HepG2 (cell line): ENCODE data around the gene UNC5B. TPM values are rescaled to one million over a fixed set of nuclear protein-coding genes. Genes with fewer than 3 reads are reported as not detected.

Experiments
- AKAP8 ChIP-seq: sonication (generic); formaldehyde crosslinking; IDR thresholded peaks from 2 replicates; pipeline ENCODE4 v1.5.1; 2020; ENCODE audit warnings: mild to moderate bottlenecking, missing genetic modification reagents
- ATF7-NPFF ChIP-seq: sonication (generic); formaldehyde crosslinking; IDR thresholded peaks from 2 replicates; pipeline ENCODE4 v1.8.1; 2023; ENCODE audit warnings: mild to moderate bottlenecking, low read depth, missing genetic modification reagents, moderate library complexity
- DR1 ChIP-seq: sonication (generic); formaldehyde crosslinking; IDR thresholded peaks from 2 replicates; pipeline ENCODE4 v1.8.0; 2021; ENCODE audit warnings: mild to moderate bottlenecking, missing genetic modification reagents, inconsistent platforms
- FOXJ3 ChIP-seq: sonication (generic); formaldehyde crosslinking; IDR thresholded peaks from 2 replicates; pipeline ENCODE4 v1.4.0; 2020; ENCODE audit warnings: missing genetic modification reagents, mild to moderate bottlenecking, borderline replicate concordance
- GATAD2A ChIP-seq: IDR thresholded peaks from 2 replicates; pipeline ENCODE4 v1.6.1; 2016
- GTF2F1 ChIP-seq: fragments of 150-350 bp; IDR thresholded peaks from 2 replicates; pipeline ENCODE4 v1.6.1; 2014; ENCODE audit warnings: low read length
- HBP1 ChIP-seq: IDR thresholded peaks from 2 replicates; pipeline ENCODE4 v1.6.1; 2016; ENCODE audit warnings: low read depth, control low read depth
- HMGA1 ChIP-seq: sonication (generic); formaldehyde crosslinking; conservative IDR thresholded peaks from 2 replicates; pipeline ENCODE4 v1.4.0; 2020; ENCODE audit warnings: missing genetic modification reagents
- HMGXB4 ChIP-seq, 2 experiments: sonication (generic) in 1 of 2; formaldehyde crosslinking in 1 of 2; IDR thresholded peaks; 2 replicates each; pipeline versions ENCODE4 v1.4.0 to v1.6.1; 2018 to 2020; ENCODE audit warnings: missing genetic modification reagents in 2 of 2, borderline replicate concordance in 1 of 2, low read depth in 1 of 2, mild to moderate bottlenecking in 1 of 2, missing biosample characterization in 1 of 2
- HNF1B ChIP-seq: sonication (generic); formaldehyde crosslinking; IDR thresholded peaks from 2 replicates; pipeline ENCODE4 v1.5.1; 2020; ENCODE audit warnings: mild to moderate bottlenecking, moderate library complexity, missing genetic modification reagents
- MYC ChIP-seq: sonication (generic); formaldehyde crosslinking; IDR thresholded peaks from 2 replicates; pipeline ENCODE4 v1.9.0; 2021; ENCODE audit warnings: missing genetic modification reagents, borderline replicate concordance
- PAF1 ChIP-seq: IDR thresholded peaks from 2 replicates; pipeline ENCODE4 v1.6.1; 2016; ENCODE audit warnings: missing genetic modification reagents, missing compliant biosample characterization
- SKI ChIP-seq: fragments of 450-650 bp; IDR thresholded peaks from one replicate; pipeline ENCODE4 v1.6.1; 2018; ENCODE audit warnings: mild to moderate bottlenecking; ENCODE audit not compliant: partially characterized antibody
- SOX5 ChIP-seq: IDR thresholded peaks from 2 replicates; pipeline ENCODE4 v1.6.1; 2016; ENCODE audit warnings: borderline replicate concordance
- TFDP1 ChIP-seq: IDR thresholded peaks from 2 replicates; pipeline ENCODE4 v1.6.1; 2016; ENCODE audit warnings: missing compliant biosample characterization, missing genetic modification reagents, borderline replicate concordance
- ZBTB44 ChIP-seq: sonication (generic); formaldehyde crosslinking; IDR thresholded peaks from 2 replicates; pipeline ENCODE4 v1.4.0; 2020; ENCODE audit warnings: missing genetic modification reagents
- ZKSCAN1 ChIP-seq: fragments of 150-350 bp; IDR thresholded peaks from 2 replicates; pipeline ENCODE4 v1.6.1; 2014; ENCODE audit warnings: low read length
- ZMYM2 ChIP-seq: sonication (generic); formaldehyde crosslinking; IDR thresholded peaks from 2 replicates; pipeline ENCODE4 v1.8.0; 2022; ENCODE audit warnings: mild to moderate bottlenecking, missing genetic modification reagents
- ZNF101 ChIP-seq: sonication (generic); formaldehyde crosslinking; IDR thresholded peaks from 2 replicates; pipeline ENCODE4 v1.4.0; 2020; ENCODE audit warnings: mild to moderate bottlenecking, low read depth, missing genetic modification reagents, borderline replicate concordance
- ZNF264 ChIP-seq: sonication (generic); formaldehyde crosslinking; IDR thresholded peaks from 2 replicates; pipeline ENCODE4 v1.4.0; 2020; ENCODE audit warnings: missing genetic modification reagents
- ZNF569 ChIP-seq: sonication (generic); formaldehyde crosslinking; IDR thresholded peaks from 2 replicates; pipeline ENCODE4 v1.5.0; 2020; ENCODE audit warnings: mild to moderate bottlenecking, missing genetic modification reagents, moderate library complexity, borderline replicate concordance
- ZNF768 ChIP-seq: sonication (generic); formaldehyde crosslinking; IDR thresholded peaks from 2 replicates; pipeline ENCODE4 v1.4.0; 2020; ENCODE audit warnings: missing genetic modification reagents
- polyA plus RNA-seq, 8 experiments: library from polyadenylated mRNA; depleted of rRNA in 3 of 8; stranded (reverse) in 7 of 8; unstranded in 1 of 8; fragments of >200 nt; fragmentation: Illumina TruSeq in 4 of 8; extraction: Trizol in 4 of 8; gene quantifications; 2 replicates each; pipeline versions ENCODE4 v1.2.1 to v1.2.3, GENCODE V29; 2011 to 2016; ENCODE audit warnings: low read depth in 4 of 8, missing spikeins in 1 of 8, mixed read lengths in 1 of 8; ENCODE audit not compliant: insufficient read depth in 1 of 8
- total RNA-seq, 5 experiments: library from RNA; depleted of rRNA; stranded (reverse); fragments of >200 nt; fragmentation: Illumina TruSeq; extraction: Trizol; gene quantifications; 2 replicates each; pipeline ENCODE4 v1.2.3, GENCODE V29; 2016; ENCODE audit warnings: low read depth in 1 of 5

The UNC5B gene
- total and polyA plus RNA-seq, 2 of the 13 experiments (the other 11 are each of a cell fraction or from before 2014, with no cell fraction given) = 0.07 TPM

GRCh38 chr10:71347587-71348395 is 135.4 kb downstream of the UNC5B start (continued):
- TF ChIP-seq SKI = peak; percentile 66
- TF ChIP-seq FOXJ3 (CRISPR knock-in tag) = peak; percentile 78; the same call in 1 of the 2 replicates
- TF ChIP-seq HMGA1 = no peak
- TF ChIP-seq AKAP8 (CRISPR knock-in tag) = no peak
- no peak for TF ChIP-seq ZNF569 (CRISPR knock-in tag)
- peak; percentile 62; the same call in 1 of the 2 replicates for TF ChIP-seq TFDP1 (CRISPR knock-in tag)
- no peak for TF ChIP-seq ZKSCAN1
- TF ChIP-seq GTF2F1 = no peak
- TF ChIP-seq ZNF768 (CRISPR knock-in tag) = no peak; the same call in 1 of the 2 replicates
- no peak for TF ChIP-seq ATF7-NPFF (CRISPR knock-in tag)
- peak; percentile 84 for TF ChIP-seq GATAD2A (CRISPR knock-in tag)
- peak; percentile 60; the same call in 1 of the 2 replicates for TF ChIP-seq DR1
- peak; percentile 78 for TF ChIP-seq SOX5 (CRISPR knock-in tag)
- TF ChIP-seq ZNF264 (CRISPR knock-in tag) = peak; percentile 83; the same call in 1 of the 2 replicates
- TF ChIP-seq ZNF101 (CRISPR knock-in tag) = no peak
- TF ChIP-seq HNF1B = peak; percentile 68; the same call in 1 of the 2 replicates
- TF ChIP-seq ZMYM2 = no peak
- no peak for TF ChIP-seq ZBTB44 (CRISPR knock-in tag)
- peak in 1 of 2 experiments; percentile 70; a peak in 2 of 4 replicates for TF ChIP-seq HMGXB4 (CRISPR knock-in tag; IDR thresholded peaks at IDR 0.05; ENCODE audit: borderline replicate concordance in 1 of 2, low read depth in 1 of 2)
- peak; percentile 81; the same call in 1 of the 2 replicates for TF ChIP-seq MYC (CRISPR knock-in tag)
- no peak for TF ChIP-seq HBP1 (CRISPR knock-in tag)
- TF ChIP-seq PAF1 = no peak
